Testis (tissue), 3 donors: ENCODE measurements around the gene GUCY1A1. TPM values are rescaled to one million over a fixed set of nuclear protein-coding genes. Genes with fewer than 3 reads are reported as not detected.

Experiments
- DNase-seq: peaks from one replicate; pipeline ENCODE4 v3.0.0-alpha.2; 2019
- H3K27ac ChIP-seq, 2 donors: fragments of 200-600 bp; sonication (generic); one replicate each; pipeline ENCODE4 v1.5.1; 2019
- H3K27me3 ChIP-seq: fragments of 200-600 bp; sonication (generic); one replicate; pipeline ENCODE4 v1.5.1; 2019
- H3K36me3 ChIP-seq: fragments of 200-600 bp; sonication (generic); one replicate; pipeline ENCODE4 v1.5.1; 2017; ENCODE audit warnings: low read depth; ENCODE audit errors: missing control alignments
- H3K4me1 ChIP-seq: fragments of 200-600 bp; sonication (generic); one replicate; pipeline ENCODE4 v1.5.1; 2019
- H3K4me3 ChIP-seq, 2 donors: fragments of 200-600 bp; sonication (generic); one replicate each; pipeline ENCODE4 v1.5.1; 2017 to 2019
- H3K9me3 ChIP-seq: fragments of 200-600 bp; sonication (generic); one replicate; pipeline ENCODE4 v1.5.1; 2017
- CTCF ChIP-seq, 3 experiments: fragments of 450-650 bp in 2 of 3; fragments of 200-600 bp in 1 of 3; sonication (generic) in 1 of 3; IDR thresholded peaks; one replicate each; pipeline ENCODE4 v1.5.1; 2016 to 2019; ENCODE audit warnings: antibody characterized with exemption in 3 of 3, mild to moderate bottlenecking in 2 of 3, moderate library complexity in 1 of 3
- POLR2A ChIP-seq: fragments of 450-650 bp; IDR thresholded peaks from one replicate; pipeline ENCODE4 v1.6.1; 2017; ENCODE audit warnings: antibody characterized with exemption, mild to moderate bottlenecking, moderate library complexity
- WGBS, 2 donors: methylation state at CpG; one replicate each; pipeline ENCODE4 v1.1.5; 2018; 5-methylcytosine and 5-hydroxymethylcytosine counted together
- intact Hi-C: fragments of 100-400 bp; cut with DNase I; formaldehyde crosslinking; loops from one replicate; pipeline ENCODE4 v1.15.1; 2023; ENCODE audit warnings: low total_unique reads
- polyA plus RNA-seq: library from polyadenylated mRNA; stranded (reverse); fragments of 350-450 nt; fragmentation: Illumina TruSeq; extraction: RNeasy Lipid Tissue Mini Kit (QIAGEN cat#74804); gene quantifications from one replicate; pipeline ENCODE4 v1.2.3, GENCODE V29; 2014; ENCODE audit warnings: low read depth, low replicate concordance; ENCODE audit not compliant: insufficient read depth
- total RNA-seq, 2 donors: library from RNA; depleted of rRNA; stranded (reverse); fragments of >200 nt; gene quantifications; one replicate each; pipeline ENCODE4 v1.2.3, GENCODE V29; 2016

Gene GUCY1A1
- total and polyA plus RNA-seq, 3 donors from 2014 or later, result 2.5 to 4.6 (median 4.5) TPM

GRCh38 chr4:155780775-155781174 is 114.1 kb downstream of the GUCY1A1 start:
- TF ChIP-seq CTCF (IDR thresholded peaks at IDR 0.05) (no peak), POLR2A (no peak)
- H3K27ac ChIP-seq, result no peak overlapping the region
- no peaks in the 10 kb centered on the region for H3K4me1 ChIP-seq

GRCh38 chr4:155781249-155781831 is 114.7 kb downstream of the GUCY1A1 start:
- TF ChIP-seq POLR2A (no peak), CTCF (IDR thresholded peaks at IDR 0.05) (no peak)
- DNase-seq, result no peak
- Histone ChIP-seq H3K4me3 (no peak overlapping the region), H3K27ac (no peak overlapping the region), H3K9me3 (no peaks in the 10 kb centered on the region), H3K4me1 (no peaks in the 10 kb centered on the region), H3K27me3 (no peaks in the 10 kb centered on the region), H3K36me3 (no peaks in the 10 kb centered on the region)
- intact Hi-C loops, result no loop called here
- WGBS, 2 donors, result 92 to 94% methylated on average over 4 of the region's 4 CpGs

More at GRCh38 chr4:155780775-155781174, 114.1 kb downstream of the GUCY1A1 start:
- WGBS, 2 donors, result 75 to 83% methylated on average over 1 of the region's 1 CpG
- Histone ChIP-seq H3K36me3 (no peaks in the 10 kb centered on the region), H3K27me3 (no peaks in the 10 kb centered on the region), H3K9me3 (no peaks in the 10 kb centered on the region), H3K4me3 (no peak overlapping the region)
- DNase-seq, result no peak
- intact Hi-C loops, result no loop called here

Other genes starting within 250 kb of the GUCY1A1 start
- gene GUCY1B1, start 92.2 kb downstream of the GUCY1A1 start, total RNA-seq, result 1 to 10 TPM; 4.3 to 7.6 TPM
- gene GUCY1B1, start 92.2 kb downstream of the GUCY1A1 start, polyA plus RNA-seq, result 4.7 TPM
- not detected for gene ASIC5, start 199.4 kb downstream of the GUCY1A1 start, total RNA-seq
- not detected for gene ASIC5, start 199.4 kb downstream of the GUCY1A1 start, polyA plus RNA-seq
- under 1 TPM in 1 of 2 donors, not detected in 1; 0.62 TPM for gene TDO2, start 236.8 kb downstream of the GUCY1A1 start, total RNA-seq
- 0.78 TPM for gene TDO2, start 236.8 kb downstream of the GUCY1A1 start, polyA plus RNA-seq